OCI-LY1 (cell line): ENCODE measurements around the gene ARHGEF39.
A peak's percentile ranks its signal among the peaks of the same experiment; 100 is the strongest.

Source experiments
- H2AFZ ChIP-seq: fragments of 200-600 bp; sonication (generic), shearing (Covaris generic); 2 replicates; pipeline ENCODE4 v1.6.0; 2014; ENCODE audit warnings: antibody characterized with exemption, mild to moderate bottlenecking, low read length
- H3F3A ChIP-seq: fragments of 200-600 bp; sonication (generic), shearing (Covaris generic); 2 replicates; pipeline ENCODE4 v1.6.0; 2014; ENCODE audit warnings: mild to moderate bottlenecking, antibody characterized with exemption, low read length, moderate library complexity; ENCODE audit not compliant: insufficient read depth
- H3K27ac ChIP-seq: fragments of 200-600 bp; sonication (generic); 2 replicates; pipeline ENCODE4 v1.5.1; 2014; ENCODE audit warnings: low read length, mixed run types, mild to moderate bottlenecking, low read depth; ENCODE audit not compliant: poor library complexity, severe bottlenecking
- H3K27me3 ChIP-seq: fragments of 200-600 bp; sonication (generic); 2 replicates; pipeline ENCODE4 v1.6.0; 2014; ENCODE audit warnings: antibody characterized with exemption, mild to moderate bottlenecking, low read length, moderate library complexity; ENCODE audit not compliant: insufficient read depth
- H3K36me3 ChIP-seq: fragments of 200-600 bp; sonication (generic); 2 replicates; pipeline ENCODE4 v1.6.1; 2014; ENCODE audit warnings: mild to moderate bottlenecking, antibody characterized with exemption, low read length, moderate library complexity, mixed read lengths; ENCODE audit not compliant: insufficient read depth
- H3K4me1 ChIP-seq: fragments of 200-600 bp; sonication (generic); 2 replicates; pipeline ENCODE4 v1.5.1; 2014; ENCODE audit warnings: mild to moderate bottlenecking, low read length, moderate library complexity; ENCODE audit not compliant: insufficient read depth, severe bottlenecking
- H3K4me2 ChIP-seq: fragments of 200-600 bp; sonication (generic), shearing (Covaris generic); 2 replicates; pipeline ENCODE4 v1.6.1; 2014; ENCODE audit warnings: low read length
- H3K4me3 ChIP-seq: fragments of 200-600 bp; sonication (generic); 2 replicates; pipeline ENCODE4 v1.5.1; 2014; ENCODE audit warnings: low read length, low read depth, mild to moderate bottlenecking, mixed read lengths; ENCODE audit not compliant: poor library complexity, severe bottlenecking
- H3K79me2 ChIP-seq: fragments of 200-600 bp; shearing (Covaris generic); 2 replicates; pipeline ENCODE4 v1.6.1; 2016; ENCODE audit warnings: mixed run types, low read length, mixed read lengths; ENCODE audit not compliant: insufficient read depth
- H3K9ac ChIP-seq: fragments of 200-600 bp; sonication (generic), shearing (Covaris generic); 2 replicates; pipeline ENCODE4 v1.6.1; 2014; ENCODE audit warnings: mild to moderate bottlenecking, low read length, mixed read lengths
- H3K9me2 ChIP-seq: fragments of 200-600 bp; sonication (generic), shearing (Covaris generic); 2 replicates; pipeline ENCODE4 v1.6.1; 2014; ENCODE audit warnings: low read depth, mild to moderate bottlenecking, low read length, mixed read lengths
- H3K9me3 ChIP-seq: fragments of 200-600 bp; shearing (Covaris generic); 2 replicates; pipeline ENCODE4 v1.6.1; 2014; ENCODE audit warnings: low read length, mixed read lengths
- H4K20me1 ChIP-seq: fragments of 200-600 bp; sonication (generic), shearing (Covaris generic); 2 replicates; pipeline ENCODE4 v1.6.0; 2016; ENCODE audit warnings: mild to moderate bottlenecking, low read length; ENCODE audit not compliant: insufficient read depth
- EZH2 ChIP-seq: fragments of 200-600 bp; sonication (generic), shearing (Covaris generic); IDR thresholded peaks from 2 replicates; pipeline ENCODE4 v1.8.0; 2017; ENCODE audit warnings: borderline replicate concordance, mixed run types, mild to moderate bottlenecking, antibody characterized with exemption, low read length, moderate library complexity, mixed read lengths
- TF ChIP-seq, protein P1 (sequence below): fragments of 200-600 bp; sonication (generic), shearing (Covaris generic); IDR thresholded peaks from 2 replicates; pipeline ENCODE4 v1.5.1; 2017; ENCODE audit warnings: mild to moderate bottlenecking, antibody characterized with exemption, low read length, moderate library complexity, mixed read lengths

The ARHGEF39 gene

DNA sequence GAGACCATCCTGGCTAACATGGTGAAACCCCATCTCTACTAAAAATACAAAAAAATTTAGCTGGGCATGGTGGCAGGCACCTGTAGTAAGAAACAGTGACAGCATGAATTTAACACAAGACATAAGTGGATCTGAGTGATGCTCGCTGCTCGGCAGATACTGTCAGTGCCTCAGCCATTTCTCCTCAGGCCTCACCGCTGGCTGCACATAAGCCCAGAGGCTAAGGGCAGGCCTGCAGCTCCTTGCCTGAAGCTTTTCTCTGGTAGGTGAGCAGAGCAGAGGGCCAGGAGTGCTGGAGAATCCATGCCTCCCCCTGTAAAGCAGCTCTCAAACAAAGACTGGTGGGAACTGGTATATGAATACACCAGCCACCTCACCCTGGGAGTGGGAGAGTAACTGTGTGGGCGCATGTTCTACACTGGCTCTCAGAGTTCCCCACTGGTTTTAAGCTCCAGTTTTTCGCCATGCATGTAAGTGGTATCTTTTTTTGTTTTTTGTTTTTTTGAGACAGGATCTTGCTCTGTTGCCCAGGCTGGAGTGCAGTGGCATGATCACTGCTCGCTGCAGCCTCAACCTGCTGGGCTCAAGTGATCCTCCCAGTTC is 36.5 kb downstream of the ARHGEF39 start:
- peak overlapping the region; percentile 24 for H3K27ac ChIP-seq
- H3K79me2 ChIP-seq, result no peaks in the 10 kb centered on the region
- H3K4me3 ChIP-seq, result no peak overlapping the region
- 0 out of 2 replicates have a peak, but pooled peaks cover under 1% of the 10 kb centered on the region for H3F3A ChIP-seq
- H3K36me3 ChIP-seq, result no peaks in the 10 kb centered on the region
- H3K9me2 ChIP-seq, result no peaks in the 10 kb centered on the region
- no peaks in the 10 kb centered on the region for H3K9me3 ChIP-seq
- no peaks in the 10 kb centered on the region for H3K27me3 ChIP-seq
- H3K4me1 ChIP-seq, result peaks cover under 1% of the 10 kb centered on the region
- no peak overlapping the region for H2AFZ ChIP-seq
- TF ChIP-seq, protein P1, sequence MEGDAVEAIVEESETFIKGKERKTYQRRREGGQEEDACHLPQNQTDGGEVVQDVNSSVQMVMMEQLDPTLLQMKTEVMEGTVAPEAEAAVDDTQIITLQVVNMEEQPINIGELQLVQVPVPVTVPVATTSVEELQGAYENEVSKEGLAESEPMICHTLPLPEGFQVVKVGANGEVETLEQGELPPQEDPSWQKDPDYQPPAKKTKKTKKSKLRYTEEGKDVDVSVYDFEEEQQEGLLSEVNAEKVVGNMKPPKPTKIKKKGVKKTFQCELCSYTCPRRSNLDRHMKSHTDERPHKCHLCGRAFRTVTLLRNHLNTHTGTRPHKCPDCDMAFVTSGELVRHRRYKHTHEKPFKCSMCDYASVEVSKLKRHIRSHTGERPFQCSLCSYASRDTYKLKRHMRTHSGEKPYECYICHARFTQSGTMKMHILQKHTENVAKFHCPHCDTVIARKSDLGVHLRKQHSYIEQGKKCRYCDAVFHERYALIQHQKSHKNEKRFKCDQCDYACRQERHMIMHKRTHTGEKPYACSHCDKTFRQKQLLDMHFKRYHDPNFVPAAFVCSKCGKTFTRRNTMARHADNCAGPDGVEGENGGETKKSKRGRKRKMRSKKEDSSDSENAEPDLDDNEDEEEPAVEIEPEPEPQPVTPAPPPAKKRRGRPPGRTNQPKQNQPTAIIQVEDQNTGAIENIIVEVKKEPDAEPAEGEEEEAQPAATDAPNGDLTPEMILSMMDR, result no peak
- TF ChIP-seq EZH2, result no peak
- H3K9ac ChIP-seq, result no peak overlapping the region
- no peaks in the 10 kb centered on the region for H4K20me1 ChIP-seq
- H3K4me2 ChIP-seq, result no peak overlapping the region

DNA sequence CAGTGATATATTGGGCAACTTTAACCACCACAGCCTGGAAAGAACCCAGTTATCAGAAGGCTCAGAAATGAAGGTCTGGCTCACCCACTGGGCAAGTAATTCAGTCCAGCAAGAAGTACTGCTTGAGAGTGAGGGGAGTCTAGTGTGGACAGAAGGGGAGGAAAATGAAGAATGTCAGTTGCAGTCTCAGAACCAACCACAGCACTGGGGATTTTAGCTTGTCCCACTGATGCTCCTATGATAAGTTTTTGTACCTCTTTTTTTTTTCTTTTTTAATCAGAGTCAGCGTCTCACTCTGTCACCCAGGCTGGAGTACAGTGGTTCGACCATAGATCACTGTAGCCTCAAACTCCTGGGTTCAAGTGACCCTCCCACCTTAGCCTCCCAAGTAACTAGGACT is 37.4 kb downstream of the ARHGEF39 start:
- no peaks in the 10 kb centered on the region for H3K9me2 ChIP-seq
- H3K4me3 ChIP-seq, result no peak overlapping the region
- H3K4me1 ChIP-seq, result no peaks in the 10 kb centered on the region
- no peaks in the 10 kb centered on the region for H3K36me3 ChIP-seq
- H3K27ac ChIP-seq, result no peak overlapping the region
- no peaks in the 10 kb centered on the region for H3K9me3 ChIP-seq
- H2AFZ ChIP-seq, result no peak overlapping the region
- H3K4me2 ChIP-seq, result no peak overlapping the region
- H3F3A ChIP-seq, result no peaks in the 10 kb centered on the region
- H4K20me1 ChIP-seq, result no peaks in the 10 kb centered on the region
- no peak overlapping the region for H3K9ac ChIP-seq
- no peaks in the 10 kb centered on the region for H3K79me2 ChIP-seq
- no peaks in the 10 kb centered on the region for H3K27me3 ChIP-seq
- TF ChIP-seq, protein P1, result no peak
- TF ChIP-seq EZH2, result no peak

DNA sequence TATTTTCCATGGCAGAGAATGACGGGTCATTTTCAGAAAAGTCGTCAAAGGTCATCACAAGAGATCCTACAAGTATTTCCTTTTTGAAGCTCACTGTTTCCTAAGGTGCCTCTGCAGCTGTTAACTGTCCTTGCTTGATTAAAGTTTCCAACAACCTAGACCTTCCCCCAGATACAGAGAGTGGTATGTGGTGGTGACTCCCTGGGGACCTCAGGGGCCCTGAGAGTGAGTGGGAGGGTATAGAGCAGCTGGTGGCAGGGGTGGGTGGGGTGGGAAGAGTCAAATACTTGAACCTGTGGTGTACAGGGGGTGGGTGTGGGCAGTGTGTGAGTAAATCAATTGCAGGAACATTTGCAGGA is 45.2 kb downstream of the ARHGEF39 start:
- H3K27ac ChIP-seq, result peak overlapping the region; percentile 100
- no peak for TF ChIP-seq EZH2
- TF ChIP-seq, protein P1, result no peak
- peak overlapping the region; percentile 93 for H3K9ac ChIP-seq
- no peaks in the 10 kb centered on the region for H4K20me1 ChIP-seq
- H3K4me2 ChIP-seq, result peak overlapping the region; percentile 95
- H3K36me3 ChIP-seq, result peaks cover 14% of the 10 kb centered on the region; the same call in 1 of the 2 replicates
- H3K79me2 ChIP-seq, result no peaks in the 10 kb centered on the region
- peaks cover 15% of the 10 kb centered on the region for H3F3A ChIP-seq
- H3K4me1 ChIP-seq, result peaks cover 73% of the 10 kb centered on the region
- H3K4me3 ChIP-seq, result peak overlapping the region; percentile 74
- H3K9me3 ChIP-seq, result no peaks in the 10 kb centered on the region
- no peaks in the 10 kb centered on the region for H3K27me3 ChIP-seq
- H3K9me2 ChIP-seq, result no peaks in the 10 kb centered on the region
- no peak overlapping the region for H2AFZ ChIP-seq
